Sciatic nerve (tissue), 2 donors: ENCODE results near the gene SUMO1. TPM values are rescaled to one million over a fixed set of nuclear protein-coding genes. Genes with fewer than 3 reads are reported as not detected.
"Not testable (repeated sequence)": the region's sequence is repeated elsewhere in the genome, so short reads cannot be mapped to it uniquely, and the experiment has no call there.

Source experiments
- ATAC-seq: fragments of 200-7000 bp; cut with Tn5 transposase; one replicate; pipeline ENCODE4 v1.9.1; 2020; ENCODE audit warnings: mild to moderate bottlenecking, moderate library complexity
- DNase-seq: peaks from one replicate; pipeline ENCODE4 v3.0.0-alpha.2; 2020; ENCODE audit warnings: low spot score
- intact Hi-C: fragments of 100-400 bp; cut with DNase I; formaldehyde crosslinking; loops from one replicate; pipeline ENCODE4 v1.14.2; 2022
- total RNA-seq: library from RNA; stranded (reverse); fragmentation: NEBNext Ultra II Directional; extraction: Animal tissue kit (Norgen Biotek cat#: 25700); gene quantifications from one replicate; pipeline ENCODE4 v1.2.1, GENCODE V29; 2021
- donor health status: DM: no; HTN: no; CAD: no.
- donor health status: DM: no; HTN: no; CAD: no.

SUMO1 gene
- total RNA-seq: 68.9 TPM

DNA sequence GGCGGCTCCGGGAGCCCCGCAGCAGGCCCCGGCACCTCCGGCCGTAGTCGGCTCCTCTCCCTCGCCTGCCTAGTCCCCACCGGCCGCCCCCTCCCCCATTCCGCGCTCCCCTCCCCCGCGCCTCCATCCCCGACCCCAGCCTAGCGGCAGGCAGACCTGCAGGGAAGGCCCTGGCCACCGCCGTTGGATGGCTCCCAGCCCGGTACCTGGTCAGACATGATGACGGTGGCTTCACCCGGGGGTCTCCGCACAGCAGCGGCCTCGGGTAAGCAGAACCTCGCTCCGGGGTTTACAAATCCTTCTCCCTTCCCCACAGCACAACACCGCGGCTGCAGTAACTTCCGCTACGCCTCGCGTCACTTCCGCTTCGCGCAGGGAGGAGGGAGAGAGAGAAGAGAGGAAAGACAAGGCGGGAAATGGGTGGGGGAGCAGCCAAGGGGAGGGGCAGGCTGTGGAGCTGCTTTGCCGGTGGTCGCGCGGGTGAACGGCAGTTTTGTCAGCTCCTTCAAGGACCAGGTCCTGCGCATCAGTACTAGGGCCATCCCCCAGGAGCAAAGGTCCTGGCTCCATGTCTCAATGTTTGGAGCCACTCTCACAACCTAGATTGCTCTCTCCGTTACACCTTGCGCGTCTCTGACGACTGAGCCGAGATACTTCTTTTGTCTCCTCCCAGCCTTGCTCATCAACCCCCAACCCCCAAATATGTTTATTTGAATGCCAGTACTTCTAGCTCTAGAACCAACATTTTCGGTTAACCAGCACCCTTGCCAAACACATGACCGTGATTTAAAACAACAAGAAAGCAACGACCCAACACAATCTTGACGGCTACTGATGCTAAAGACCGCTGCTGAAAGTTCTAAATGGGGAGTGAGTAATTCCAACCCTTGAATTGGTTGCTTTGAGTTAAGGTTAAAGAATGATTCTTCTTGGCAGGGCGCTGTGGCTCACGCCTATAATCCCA is at the start of gene SUMO1:
SUMO1 (minus strand) TSS at position 364 of the 964 bp plus-strand sequence; CDS start at position 218, 146 bp downstream.
- DNase-seq (peak; percentile 93), ATAC-seq (peak; percentile 98)
- intact Hi-C loops: no loop called here

DNA sequence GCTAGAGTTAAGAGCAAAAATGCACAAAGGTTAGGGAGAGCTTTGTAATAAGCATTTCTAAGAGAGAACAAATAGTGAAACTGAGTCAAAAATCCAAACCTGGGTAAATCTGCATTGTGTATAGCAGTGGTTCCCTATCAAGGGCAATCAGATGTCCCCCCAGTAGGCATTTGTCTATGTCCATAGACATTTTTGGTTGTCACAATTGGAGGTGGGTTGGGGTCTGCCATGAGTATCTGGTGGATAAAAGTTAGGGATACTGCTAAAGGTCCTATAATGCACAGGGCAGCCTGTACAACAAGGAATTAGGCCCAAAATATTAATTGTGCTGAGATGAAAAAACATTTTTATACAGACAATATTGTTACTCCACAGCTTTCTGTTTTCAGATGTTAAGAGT is 48.2 kb upstream of the SUMO1 start:
- ATAC-seq (no peak), DNase-seq (no peak)
- intact Hi-C loops: no loop called here

DNA sequence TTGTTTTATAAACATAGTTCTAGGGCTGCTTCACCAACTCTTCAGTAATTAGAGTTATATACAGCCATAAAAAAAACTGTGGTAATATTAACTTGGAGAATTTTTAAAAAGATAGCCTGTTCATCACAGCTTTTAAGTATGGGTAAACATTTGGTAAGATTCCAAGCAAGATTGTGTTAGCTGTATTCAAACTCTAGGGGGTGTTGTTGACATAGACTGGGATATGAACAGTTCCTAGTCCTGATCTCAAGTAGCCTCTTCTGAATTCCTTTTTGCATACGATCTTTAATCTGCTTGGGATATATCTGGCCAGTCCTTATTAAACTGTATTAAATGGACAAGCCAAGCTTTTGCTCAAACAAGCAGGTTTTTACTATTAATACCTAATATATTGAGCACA is 40.5 kb upstream of the SUMO1 start:
- ATAC-seq (peak; percentile 82), DNase-seq (no peak)
- intact Hi-C loops: no loop called here

DNA sequence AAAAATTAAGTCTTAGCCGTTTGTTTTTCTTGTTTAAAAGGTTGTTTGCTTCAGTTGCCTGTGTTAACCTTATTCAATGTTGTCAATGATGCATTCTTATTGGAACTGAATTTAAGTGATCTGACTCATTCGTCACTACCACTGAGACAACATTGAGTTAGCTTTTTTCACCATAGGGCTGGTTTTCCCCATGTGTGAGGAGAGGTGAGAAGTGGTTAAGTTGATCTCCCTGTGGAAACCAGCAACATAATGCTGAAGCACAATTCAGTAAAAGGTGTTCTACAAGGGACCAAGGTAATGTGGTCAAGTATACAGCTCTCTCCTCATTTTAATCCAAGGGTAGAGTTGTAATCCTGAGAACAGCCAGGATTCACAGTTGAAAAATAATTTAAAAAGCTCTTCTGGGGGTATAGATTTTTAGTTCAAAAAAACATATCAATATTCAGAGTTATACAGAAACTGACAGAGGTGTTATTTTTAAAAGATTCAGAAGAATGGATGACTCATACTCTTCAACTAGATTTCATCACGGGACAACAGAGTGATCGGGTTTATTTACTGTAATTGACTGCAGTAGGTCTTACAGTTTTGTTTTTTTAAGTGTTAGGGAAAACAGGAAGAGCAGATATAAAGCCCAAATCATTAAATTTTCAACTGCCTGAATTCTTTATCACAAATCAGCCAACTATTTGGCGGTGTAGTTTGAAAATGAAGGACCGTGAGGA is 39.8 kb upstream of the SUMO1 start:
- intact Hi-C loops: no loop called here
- peak; percentile 63 for ATAC-seq
- DNase-seq: no peak

DNA sequence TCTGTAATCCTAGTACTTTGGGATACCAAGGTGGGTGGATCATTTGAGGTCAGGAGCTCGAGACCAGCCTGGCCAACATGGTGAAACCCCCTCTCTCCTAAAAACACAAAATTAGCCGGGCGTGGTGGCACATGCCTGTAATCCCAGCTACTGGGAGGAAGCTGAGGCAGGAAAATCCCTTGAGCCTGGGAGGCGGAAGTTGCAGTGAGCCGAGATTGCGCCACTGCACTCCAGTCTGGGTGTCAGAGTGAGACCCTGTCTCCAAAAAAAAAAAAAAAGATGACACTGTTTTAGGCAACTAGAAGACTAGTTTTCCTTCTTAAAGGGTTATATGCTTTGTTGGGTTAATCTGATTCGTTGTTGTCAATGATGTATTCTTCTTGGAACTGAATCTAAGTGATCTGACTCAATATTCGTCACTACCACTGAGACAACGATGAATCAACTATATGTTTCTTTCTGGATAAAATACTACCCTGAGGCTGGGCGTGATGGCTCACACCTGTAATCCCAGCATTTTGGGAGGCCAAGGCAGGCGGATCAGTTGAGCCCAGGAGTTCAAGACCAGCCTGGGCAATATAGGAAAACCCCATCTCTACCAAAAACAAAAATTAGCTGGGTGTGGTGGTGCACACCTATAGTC is 37.8 kb upstream of the SUMO1 start:
- DNase-seq, ATAC-seq, intact Hi-C loops: not testable (repeated sequence)

DNA sequence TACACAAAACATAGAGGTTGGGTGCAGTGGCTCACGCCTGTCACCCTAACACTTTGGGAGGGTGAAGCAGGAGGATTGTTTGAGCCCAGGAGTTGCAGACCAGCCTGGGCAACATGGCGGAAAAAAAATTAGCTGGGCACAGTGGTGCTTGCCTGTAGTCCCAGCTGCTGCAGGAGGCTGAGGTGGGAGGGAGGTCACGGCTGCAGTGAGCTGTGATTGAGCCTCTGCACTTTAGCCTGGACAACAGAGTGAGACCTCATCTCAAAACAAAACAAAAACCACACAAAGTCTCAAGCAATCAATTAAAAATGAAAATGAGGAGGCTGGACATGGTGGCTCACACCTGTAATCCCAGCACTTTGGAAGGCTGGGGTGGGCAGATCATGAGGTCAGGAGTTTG is 32.1 kb upstream of the SUMO1 start:
- no peak for ATAC-seq
- DNase-seq: no peak
- intact Hi-C loops: no loop called here

DNA sequence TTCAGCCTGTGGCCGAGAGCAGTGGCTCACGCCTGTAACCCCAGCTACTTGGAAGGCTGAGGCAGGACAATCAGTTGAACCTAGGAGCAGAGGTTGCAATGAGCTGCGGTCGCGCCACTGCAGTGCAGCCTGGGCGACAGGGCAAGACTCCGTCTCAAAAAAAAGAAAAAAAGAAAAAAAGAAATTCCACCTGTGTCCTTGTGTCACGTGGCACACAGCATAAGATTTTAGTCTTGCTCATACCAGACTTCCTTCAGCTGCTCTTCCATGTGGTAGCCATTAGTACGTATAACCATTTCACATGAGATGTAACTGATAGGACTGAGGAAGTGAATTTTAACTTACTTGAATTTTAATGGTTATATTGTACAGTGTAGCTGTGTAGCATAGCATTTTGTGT is 31.2 kb upstream of the SUMO1 start:
- ATAC-seq (no peak), DNase-seq (no peak)
- intact Hi-C loops: no loop called here

DNA sequence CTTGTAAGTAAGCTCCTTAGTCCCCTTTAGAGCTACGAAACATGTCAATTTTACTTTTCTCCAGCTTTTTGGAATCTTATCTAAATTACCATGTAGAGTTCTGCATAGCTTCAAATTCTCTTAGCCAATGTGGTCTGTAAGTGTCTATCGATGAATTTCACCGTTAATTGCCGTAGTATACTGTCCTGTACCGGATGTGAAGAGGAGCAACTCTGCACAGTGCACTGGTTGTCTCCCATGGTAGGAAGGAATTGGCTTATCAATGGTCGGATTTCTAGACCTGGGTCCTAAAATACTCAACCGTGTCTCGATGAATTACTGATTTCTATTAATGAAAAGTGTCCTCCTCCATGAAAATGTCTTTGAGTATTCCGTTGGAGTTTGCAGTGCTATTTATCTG is 29.1 kb upstream of the SUMO1 start:
- no peak for ATAC-seq
- DNase-seq: no peak
- intact Hi-C loops: no loop called here

DNA sequence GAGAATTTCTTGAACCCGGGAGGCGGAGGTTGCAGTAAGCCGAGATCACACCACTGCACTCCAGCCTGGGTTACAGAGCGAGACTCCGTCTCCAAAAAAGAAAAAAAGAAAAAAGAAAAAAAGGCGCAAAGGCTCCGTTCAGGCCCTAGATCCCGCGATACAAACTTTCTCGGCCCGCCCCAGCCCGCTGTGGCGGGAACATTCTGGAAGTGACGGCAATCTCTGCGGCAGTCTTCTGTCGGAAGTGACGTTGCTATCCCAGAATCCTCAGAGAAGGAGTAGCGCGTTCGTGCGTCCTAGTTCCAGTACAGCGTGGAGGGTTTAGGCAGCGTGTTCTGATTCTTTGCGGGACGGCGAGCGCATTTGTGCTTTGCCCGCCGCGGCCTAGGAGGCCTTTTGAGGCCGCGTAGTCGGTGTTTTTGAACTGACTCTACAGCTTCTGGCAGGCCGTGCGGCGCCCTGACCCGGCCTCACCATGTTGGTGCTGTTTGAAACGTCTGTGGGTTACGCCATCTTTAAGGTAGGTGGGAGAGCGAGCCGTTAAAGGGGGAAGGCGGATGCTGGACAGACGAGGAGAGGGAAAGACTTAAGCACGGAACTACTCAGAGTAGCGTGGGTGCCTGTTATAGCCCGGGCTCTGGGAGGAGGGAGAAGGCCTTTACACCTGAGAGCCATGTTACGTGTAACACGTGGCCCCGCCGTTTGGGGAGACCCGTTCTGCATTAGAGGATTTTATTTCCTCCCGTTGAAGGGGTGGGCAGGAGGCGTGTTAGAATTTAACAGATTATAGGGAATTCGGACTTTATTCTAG is 27.3 kb upstream of the SUMO1 start, which contains the start of gene NOP58:
NOP58 (plus strand) TSS at position 297 of the 811 bp plus-strand sequence; CDS start at position 476, 179 bp downstream.
- DNase-seq (peak; percentile 93), ATAC-seq (peak; percentile 99)
- intact Hi-C loops: no loop called here

DNA sequence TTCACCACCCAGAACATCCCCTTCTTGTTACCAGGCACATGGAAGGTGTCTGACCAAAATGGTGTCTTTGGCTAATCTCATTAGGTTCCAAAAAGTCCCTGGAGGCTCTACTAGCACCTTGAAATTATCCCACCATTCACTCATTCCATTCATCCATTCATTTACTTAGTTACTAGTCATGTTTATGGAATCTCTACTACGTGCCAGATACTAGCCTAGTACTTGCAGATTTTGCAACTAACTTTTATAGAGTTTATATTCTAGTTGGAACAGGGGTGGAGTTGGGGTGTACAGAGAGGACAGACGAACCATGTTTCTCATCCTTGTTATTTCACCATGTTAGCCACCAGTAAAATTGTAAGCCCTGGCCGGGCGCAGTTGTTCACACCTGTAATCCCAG is 23.1 kb upstream of the SUMO1 start:
- no peak for DNase-seq
- no peak for ATAC-seq
- intact Hi-C loops: no loop called here

DNA sequence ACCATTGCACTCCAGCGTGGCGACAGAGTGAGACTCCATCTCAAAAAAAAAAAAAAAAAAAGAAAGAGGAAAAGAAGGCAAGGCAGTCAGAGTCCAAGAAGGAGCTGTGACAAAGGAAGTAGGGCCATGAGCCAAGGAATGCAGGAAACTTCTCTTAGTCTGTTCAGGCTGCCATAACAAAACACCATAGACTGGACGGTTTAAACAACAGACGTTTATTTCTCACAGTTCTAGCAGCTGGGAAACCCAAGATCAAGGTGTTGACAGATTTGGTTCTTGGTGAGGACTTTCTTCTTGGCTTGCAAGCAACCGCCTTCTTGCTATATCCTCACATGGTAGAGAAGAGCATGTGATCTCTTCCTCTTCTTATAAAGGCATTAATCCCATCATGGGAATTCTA is 13.1 kb upstream of the SUMO1 start:
- DNase-seq (no peak), ATAC-seq (no peak)
- intact Hi-C loops: no loop called here

DNA sequence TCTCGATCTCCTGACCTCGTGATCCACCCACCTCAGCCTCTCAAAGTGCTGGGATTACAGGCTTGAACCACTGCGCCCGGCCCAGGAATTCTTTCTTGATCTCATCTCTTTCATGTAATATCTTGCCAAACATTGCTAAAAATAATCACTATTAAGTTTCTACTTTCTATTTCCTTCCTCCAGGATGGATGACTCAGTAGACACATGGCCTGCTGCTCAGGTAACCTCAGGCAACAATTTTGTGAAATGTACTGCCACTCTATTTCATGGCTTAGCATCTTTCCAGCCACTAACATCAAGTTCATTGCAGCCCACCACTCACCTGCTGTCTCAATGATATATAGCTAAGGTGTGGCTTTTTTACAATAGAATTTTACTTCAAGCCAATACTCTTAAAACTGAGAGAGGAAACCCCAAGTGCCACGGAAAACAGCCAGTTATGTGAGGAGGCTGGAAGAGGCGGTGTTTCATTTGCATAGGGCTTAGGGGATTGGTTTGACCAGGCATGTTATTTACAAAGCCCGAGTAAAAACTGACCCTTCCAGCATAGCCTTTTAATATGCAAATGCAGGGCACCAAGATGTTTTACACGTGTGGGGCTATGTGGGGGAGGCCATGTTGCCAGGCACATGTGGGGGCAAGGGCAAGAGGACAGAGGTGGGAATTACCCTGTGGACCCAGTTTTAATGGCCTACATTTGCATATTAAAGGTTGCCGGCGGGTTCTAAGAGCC is 11.3 kb upstream of the SUMO1 start:
- intact Hi-C loops: no loop called here
- no peak for ATAC-seq
- DNase-seq: no peak

DNA sequence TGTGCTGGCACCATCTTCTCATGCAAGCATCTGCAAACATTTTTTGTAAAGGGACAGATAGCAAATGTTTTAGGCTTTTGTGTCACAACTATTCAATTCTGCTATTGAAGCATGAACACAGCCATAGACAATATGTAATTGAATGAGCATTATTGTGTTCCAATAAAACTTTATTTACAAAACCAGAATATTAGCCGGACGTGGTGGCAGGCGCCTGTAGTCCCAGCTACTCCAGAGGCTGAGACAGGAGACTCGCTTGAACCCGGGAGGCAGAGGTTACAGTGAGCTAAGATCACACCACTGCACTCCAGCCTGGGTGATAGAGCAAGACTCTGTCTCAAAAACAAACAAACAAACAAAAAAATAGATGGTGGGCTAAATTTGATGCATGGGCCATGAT is 9.3 kb upstream of the SUMO1 start:
- DNase-seq, intact Hi-C loops: not testable (repeated sequence)

DNA sequence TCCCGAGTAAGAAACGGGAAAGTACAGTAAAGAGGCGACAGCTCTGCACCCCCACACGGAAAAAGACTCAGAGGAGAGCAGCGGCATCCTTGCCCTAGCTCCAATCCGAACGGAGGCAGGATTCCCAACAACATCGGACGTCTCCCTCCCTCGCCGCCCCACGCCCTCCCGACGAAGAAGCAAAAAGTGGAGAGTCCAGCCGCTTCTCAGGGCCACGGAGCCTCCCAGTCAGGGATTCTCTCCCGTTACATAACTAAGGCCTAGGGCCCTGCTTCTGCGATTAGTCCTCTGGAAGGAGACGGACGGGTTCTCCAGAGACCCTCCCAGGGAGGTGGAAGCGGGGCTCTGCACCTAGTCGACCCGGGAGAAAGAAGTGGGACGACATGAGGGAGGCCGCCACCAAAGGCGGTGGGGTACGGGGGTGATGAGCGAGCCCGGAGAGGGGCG is 587 bp downstream of the SUMO1 start:
- peak; percentile 55 for ATAC-seq
- peak; percentile 59 for DNase-seq
- intact Hi-C loops: no loop called here

More for the DNA sequence above, 9.3 kb upstream of the SUMO1 start:
- not testable (repeated sequence) for ATAC-seq

DNA sequence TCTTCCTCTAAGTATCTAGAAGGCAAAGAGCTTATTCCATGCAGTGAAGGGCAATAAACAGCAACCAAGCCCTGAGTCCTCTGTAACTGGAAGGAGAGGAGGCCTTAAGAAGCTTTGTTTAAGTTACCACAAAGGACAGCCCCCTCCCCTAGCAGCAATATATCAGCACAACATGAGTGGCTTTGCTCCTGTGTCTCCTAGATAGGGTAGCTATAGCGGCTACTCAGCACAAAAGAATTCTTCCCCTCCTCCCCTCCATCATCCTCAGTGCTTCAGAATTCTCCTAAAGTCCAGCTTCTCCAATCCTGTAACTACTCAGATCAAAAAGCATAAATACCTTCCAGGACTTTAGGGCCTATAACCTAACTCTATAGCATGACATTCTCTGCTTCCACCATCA is 16.5 kb downstream of the SUMO1 start:
- DNase-seq (no peak), ATAC-seq (no peak)
- intact Hi-C loops: no loop called here

DNA sequence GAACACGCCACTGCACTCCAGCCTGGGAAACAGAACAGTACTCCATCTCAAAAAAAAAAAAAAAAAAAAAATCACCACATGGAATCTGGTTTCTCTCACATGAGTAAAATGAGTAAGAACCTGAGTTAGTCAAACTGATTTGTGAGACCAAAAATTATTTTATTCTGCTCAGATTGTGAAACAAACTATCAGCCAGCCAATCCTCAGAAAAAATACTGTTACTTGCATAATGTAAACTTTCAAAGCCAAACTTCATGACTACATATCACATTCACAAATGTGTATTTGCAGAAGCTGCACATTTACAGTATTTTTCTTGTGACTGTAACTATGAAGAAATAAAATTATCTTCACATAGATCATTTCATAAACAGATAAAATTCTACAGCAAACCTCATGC is 23.2 kb downstream of the SUMO1 start:
- intact Hi-C loops: no loop called here
- no peak for ATAC-seq
- no peak for DNase-seq

DNA sequence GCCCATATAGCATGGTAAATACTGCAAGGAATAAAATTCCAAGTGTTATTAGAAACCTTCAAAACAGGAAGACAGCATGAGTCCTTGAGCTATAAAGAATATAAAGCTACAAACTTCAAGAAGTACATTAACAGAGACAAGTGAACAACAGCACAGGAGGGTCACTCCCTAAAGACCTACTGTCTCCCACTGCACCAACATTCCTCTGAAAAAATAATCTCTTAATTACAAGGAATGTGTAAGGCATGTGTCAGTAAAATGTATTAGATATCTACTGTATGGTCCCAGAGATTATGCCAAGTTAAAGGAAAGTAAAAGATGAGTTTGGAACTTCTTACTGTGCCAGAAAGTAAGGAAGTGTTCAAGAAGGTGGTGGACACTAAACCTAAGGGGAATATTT is 29.9 kb downstream of the SUMO1 start:
- no peak for ATAC-seq
- intact Hi-C loops: no loop called here
- DNase-seq: no peak

DNA sequence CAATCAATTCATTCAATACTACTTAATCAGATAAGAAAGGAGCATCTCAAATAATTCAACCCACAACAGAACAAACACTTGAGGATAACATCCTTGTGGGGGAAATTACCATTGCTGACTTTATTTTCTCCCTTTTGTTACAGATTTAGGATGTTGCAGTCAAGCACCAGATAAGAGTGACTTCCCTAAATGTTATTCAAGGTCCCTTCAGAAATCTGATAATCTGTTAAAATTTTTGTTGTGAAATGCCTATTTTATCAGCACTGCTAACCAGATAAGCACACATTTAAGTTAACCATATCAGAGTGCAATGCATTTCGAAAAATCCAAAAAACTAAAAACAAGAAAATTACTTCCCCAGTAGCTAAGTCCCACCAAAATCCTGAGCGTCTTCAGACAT is 33.5 kb downstream of the SUMO1 start:
- intact Hi-C loops: no loop called here
- DNase-seq: no peak
- no peak for ATAC-seq
